ENCODE data around the gene PAX7.
"Not testable (repeated sequence)": the region's sequence is repeated elsewhere in the genome, so short reads cannot be mapped to it uniquely, and the experiment has no call there.

PAX7 gene

GRCh38 chr1:18724801-18725200 is 94.2 kb downstream of the PAX7 start:
- in situ Hi-C loops (cut with MboI; ENCODE audit: low sequenced_read_pairs) = no loop called here

GRCh38 chr1:18725231-18725895 is 94.7 kb downstream of the PAX7 start:
- in situ Hi-C loops (cut with MboI; ENCODE audit: low sequenced_read_pairs) = no loop called here

- in situ Hi-C loops (cut with MboI; ENCODE audit: low sequenced_read_pairs) = no loop called here
Observed at GRCh38 chr1:18726368-18726767, 95.7 kb downstream of the PAX7 start.

- in situ Hi-C loops (cut with MboI; ENCODE audit: low sequenced_read_pairs) = no loop called here
Observed at GRCh38 chr1:18727956-18728355, 97.3 kb downstream of the PAX7 start.

GRCh38 chr1:18730321-18730720 is 99.7 kb downstream of the PAX7 start:
- in situ Hi-C loops (cut with MboI; ENCODE audit: low sequenced_read_pairs) = no loop called here

- in situ Hi-C loops (cut with MboI; ENCODE audit: low sequenced_read_pairs) = no loop called here
Observed at GRCh38 chr1:18731148-18731547, 100.5 kb downstream of the PAX7 start.

GRCh38 chr1:18731591-18732235 is 101.1 kb downstream of the PAX7 start:
- in situ Hi-C loops (cut with MboI; ENCODE audit: low sequenced_read_pairs) = no loop called here

GRCh38 chr1:18732686-18733085 is 102.0 kb downstream of the PAX7 start:
- in situ Hi-C loops (cut with MboI; ENCODE audit: low sequenced_read_pairs) = no loop called here

- in situ Hi-C loops (cut with MboI; ENCODE audit: low sequenced_read_pairs) = no loop called here
Observed at GRCh38 chr1:18734001-18734400, 103.4 kb downstream of the PAX7 start.

GRCh38 chr1:18734461-18735223 is 104.0 kb downstream of the PAX7 start:
- in situ Hi-C loops (cut with MboI; ENCODE audit: low sequenced_read_pairs) = no loop called here

- in situ Hi-C loops (cut with MboI; ENCODE audit: low sequenced_read_pairs) = no loop called here
Observed at GRCh38 chr1:18735224-18735997, 104.8 kb downstream of the PAX7 start.

- in situ Hi-C loops (cut with MboI; ENCODE audit: low sequenced_read_pairs) = no loop called here
Observed at GRCh38 chr1:18736958-18737357, 106.3 kb downstream of the PAX7 start.

GRCh38 chr1:18738126-18738525 is 107.5 kb downstream of the PAX7 start:
- in situ Hi-C loops (cut with MboI; ENCODE audit: low sequenced_read_pairs) = no loop called here

GRCh38 chr1:18738617-18739016 is 108.0 kb downstream of the PAX7 start:
- in situ Hi-C loops (cut with MboI; ENCODE audit: low sequenced_read_pairs) = no loop called here

- in situ Hi-C loops (cut with MboI; ENCODE audit: low sequenced_read_pairs) = no loop called here
Observed at GRCh38 chr1:18739408-18739807, 108.8 kb downstream of the PAX7 start.

- in situ Hi-C loops (cut with MboI; ENCODE audit: low sequenced_read_pairs) = no loop called here
Observed at GRCh38 chr1:18739897-18740296, 109.3 kb downstream of the PAX7 start.

- in situ Hi-C loops (cut with MboI; ENCODE audit: low sequenced_read_pairs) = no loop called here
Observed at GRCh38 chr1:18740617-18741016, 110.0 kb downstream of the PAX7 start.

- in situ Hi-C loops (cut with MboI; ENCODE audit: low sequenced_read_pairs) = no loop called here
Observed at GRCh38 chr1:18743233-18743632, 112.6 kb downstream of the PAX7 start.

- in situ Hi-C loops (cut with MboI; ENCODE audit: low sequenced_read_pairs) = not testable (repeated sequence)
Observed at GRCh38 chr1:18744381-18744780, 113.7 kb downstream of the PAX7 start.

GRCh38 chr1:18746981-18747380 is 116.3 kb downstream of the PAX7 start:
- in situ Hi-C loops (cut with MboI; ENCODE audit: low sequenced_read_pairs) = no loop called here

GRCh38 chr1:18747671-18748070 is 117.0 kb downstream of the PAX7 start:
- in situ Hi-C loops (cut with MboI; ENCODE audit: low sequenced_read_pairs) = no loop called here

Data from hTERT RPE-1 (cell line).